SK-N-SH treated with all-trans-retinoic acid at 6 μM for 48 hours (cell line): ENCODE measurements around the gene SSU72.

Experiments used
- BACH2 ChIP-seq: fragments of 250-450 bp; sonication (Bioruptor Pico); IDR thresholded peaks from 2 replicates; pipeline ENCODE4 v1.9.0; 2021; ENCODE audit warnings: mild to moderate bottlenecking, borderline replicate concordance
- CSDC2 ChIP-seq: fragments of 250-450 bp; sonication (Bioruptor Pico); IDR thresholded peaks from 2 replicates; pipeline ENCODE4 v1.5.0; 2020; ENCODE audit warnings: mild to moderate bottlenecking, moderate library complexity
- ESRRG ChIP-seq: fragments of 250-450 bp; sonication (Bioruptor Pico); IDR thresholded peaks from 2 replicates; pipeline ENCODE4 v1.6.1; 2021; ENCODE audit warnings: mild to moderate bottlenecking
- OSR1 ChIP-seq: fragments of 250-450 bp; sonication (Bioruptor Pico); IDR thresholded peaks from 2 replicates; pipeline ENCODE4 v1.8.0; 2022; ENCODE audit warnings: moderate library complexity, mild to moderate bottlenecking, inconsistent platforms
- PATZ1 ChIP-seq: fragments of 250-450 bp; sonication (Bioruptor Pico); IDR thresholded peaks from 2 replicates; pipeline ENCODE4 v1.8.0; 2020; ENCODE audit warnings: mild to moderate bottlenecking, moderate library complexity, borderline replicate concordance
- PPARA ChIP-seq: fragments of 250-450 bp; sonication (Bioruptor Pico); IDR thresholded peaks from 2 replicates; pipeline ENCODE4 v1.5.0; 2020; ENCODE audit warnings: mild to moderate bottlenecking, borderline replicate concordance
- RARB ChIP-seq: fragments of 250-450 bp; sonication (Bioruptor Pico); IDR thresholded peaks from 2 replicates; pipeline ENCODE4 v1.8.0; 2021; ENCODE audit warnings: mild to moderate bottlenecking, moderate library complexity
- SNAI2 ChIP-seq: fragments of 250-450 bp; sonication (Bioruptor Pico); IDR thresholded peaks from 2 replicates; pipeline ENCODE4 v1.5.0; 2020; ENCODE audit warnings: mild to moderate bottlenecking, moderate library complexity
- TOX ChIP-seq: fragments of 250-450 bp; sonication (Bioruptor Pico); IDR thresholded peaks from 2 replicates; pipeline ENCODE4 v1.8.0; 2021; ENCODE audit warnings: mild to moderate bottlenecking, moderate library complexity, borderline replicate concordance
- ZC3H10 ChIP-seq: fragments of 250-450 bp; sonication (Bioruptor Pico); IDR thresholded peaks from 2 replicates; pipeline ENCODE4 v1.5.1; 2021; ENCODE audit warnings: mild to moderate bottlenecking, moderate library complexity

GRCh38 chr1:1609822-1610485 lies 35.3 kb upstream of the SSU72 start:
- no peak for TF ChIP-seq SNAI2 (CRISPR knock-in tag)
- no peak for TF ChIP-seq TOX (CRISPR knock-in tag)
- TF ChIP-seq CSDC2 (CRISPR knock-in tag) = no peak
- no peak for TF ChIP-seq RARB (CRISPR knock-in tag)
- TF ChIP-seq ESRRG = no peak
- no peak for TF ChIP-seq PATZ1 (CRISPR knock-in tag)
- TF ChIP-seq ZC3H10 (CRISPR knock-in tag) = no peak
- no peak for TF ChIP-seq BACH2 (CRISPR knock-in tag)
- no peak for TF ChIP-seq PPARA (CRISPR knock-in tag)
- TF ChIP-seq OSR1 (CRISPR knock-in tag) = no peak
